Gastrocnemius medialis (tissue), 4 donors: ENCODE data around the gene MACROD2.

ENCODE experiments used
- CTCF ChIP-seq, 5 experiments: fragments of 450-650 bp in 3 of 5; fragments of 200-600 bp in 2 of 5; sonication (generic) in 2 of 5; IDR thresholded peaks in 4 of 5; conservative IDR thresholded peaks in 1 of 5; 1 replicate in 4 of 5; 2 replicates in 1 of 5; pipeline ENCODE4 v1.5.1; 2016 to 2019; ENCODE audit warnings: antibody characterized with exemption in 5 of 5, mild to moderate bottlenecking in 3 of 5, moderate library complexity in 3 of 5
- POLR2A ChIP-seq, 2 donors: fragments of 450-650 bp; IDR thresholded peaks; one replicate each; pipeline ENCODE4 v1.6.1; 2017; ENCODE audit warnings: antibody characterized with exemption in 2 of 2, mild to moderate bottlenecking in 2 of 2, moderate library complexity in 2 of 2

- TF ChIP-seq CTCF (IDR thresholded peaks at IDR 0.05 in 4 of 5, conservative IDR thresholded peaks at IDR 0.05 in 1 of 5) (no peak), POLR2A (IDR thresholded peaks at IDR 0.05) (no peak)
These were observed 1017.2 kb downstream of the MACROD2 start for GRCh38 chr20:15012566-15012965.
